ENCODE results near the gene FBH1. TPM values are rescaled to one million over a fixed set of nuclear protein-coding genes. Genes with fewer than 3 reads are reported as not detected.

FBH1 gene
- total RNA-seq, 1 donor from 2014 or later, result 37.7 TPM

GRCh38 chr10:5978230-5978489 lies 88.1 kb downstream of the FBH1 start:
- Histone ChIP-seq H3K9ac (no peak overlapping the region), H3K4me2 (peak overlapping the region; percentile 99), H3K79me2 (ENCODE audit: low read depth) (no peaks in the 10 kb centered on the region), H3K4me1 (peaks cover 3% of the 10 kb centered on the region), H4K20me1 (ENCODE audit: low read depth) (peaks cover 16% of the 10 kb centered on the region), H3K27ac (no peak overlapping the region), H3K36me3 (no peaks in the 10 kb centered on the region), H3F3A (ENCODE audit: low read depth) (peaks cover 8% of the 10 kb centered on the region), H2AFZ (replicated peaks) (no peak overlapping the region), H3K9me3 (ENCODE audit: low read depth) (no peaks in the 10 kb centered on the region), H3K27me3 (peaks cover 84% of the 10 kb centered on the region), H3K4me3 (peak overlapping the region; percentile 62)
- H3K4me1 Mint-ChIP-seq, result peaks cover 13% of the 10 kb centered on the region
- peak overlapping the region; percentile 91 for H3K4me3 Mint-ChIP-seq
- no peak overlapping the region for H3K27ac Mint-ChIP-seq
- peaks cover 2% of the 10 kb centered on the region for H3K9me3 Mint-ChIP-seq
- no peak for DNase-seq (ENCODE audit: low spot score)
- TF ChIP-seq EZH2 (IDR thresholded peaks at IDR 0.05) (no peak), EZH2phosphoT487 (IDR thresholded peaks at IDR 0.05) (no peak), CTCF (IDR thresholded peaks at IDR 0.05) (no peak)
- H3K27me3 Mint-ChIP-seq (ENCODE audit: insufficient read depth, low read depth), result peaks cover 37% of the 10 kb centered on the region
- H3K36me3 Mint-ChIP-seq, result peaks cover 2% of the 10 kb centered on the region

DNA sequence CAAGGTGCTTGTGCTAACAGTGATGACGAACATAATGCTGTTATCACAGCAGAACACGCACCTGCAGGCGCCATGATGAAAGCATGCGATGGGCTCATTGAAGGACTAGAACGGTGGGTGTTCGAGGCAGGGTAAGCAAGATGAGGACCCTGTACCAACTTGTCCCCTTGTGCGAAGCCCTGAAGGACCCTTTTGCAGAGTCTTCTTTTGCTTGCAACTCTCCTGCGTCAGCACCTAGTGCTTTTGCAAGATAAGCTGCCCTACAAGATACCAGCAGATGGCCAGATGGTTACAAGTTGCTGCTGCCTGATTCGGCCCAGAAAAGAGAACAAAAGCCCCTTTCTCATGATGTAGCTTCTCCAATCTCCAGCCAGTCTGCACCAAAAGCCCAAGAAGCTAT lies 91.5 kb downstream of the FBH1 start:
- TF ChIP-seq CTCF (IDR thresholded peaks at IDR 0.05), result no peak
- TF ChIP-seq EZH2 (IDR thresholded peaks at IDR 0.05), result no peak
- TF ChIP-seq EZH2phosphoT487 (IDR thresholded peaks at IDR 0.05), result no peak
- peaks cover 53% of the 10 kb centered on the region for H3K27me3 ChIP-seq

GRCh38 chr10:5983774-5984173 lies 93.7 kb downstream of the FBH1 start:
- DNase-seq (ENCODE audit: low spot score), result no peak
- Mint-ChIP-seq H3K4me3 (no peak overlapping the region), H3K4me1 (no peaks in the 10 kb centered on the region), H3K36me3 (no peaks in the 10 kb centered on the region), H3K27ac (no peak overlapping the region), H3K27me3 (ENCODE audit: insufficient read depth, low read depth) (peaks cover 18% of the 10 kb centered on the region), H3K9me3 (no peaks in the 10 kb centered on the region)
- Histone ChIP-seq H3K27ac (no peak overlapping the region), H3K9ac (no peak overlapping the region), H3F3A (ENCODE audit: low read depth) (no peaks in the 10 kb centered on the region), H3K4me3 (no peak overlapping the region), H3K79me2 (ENCODE audit: low read depth) (no peaks in the 10 kb centered on the region), H3K4me1 (no peaks in the 10 kb centered on the region), H3K36me3 (no peaks in the 10 kb centered on the region), H3K27me3 (peaks cover 30% of the 10 kb centered on the region), H3K9me3 (ENCODE audit: low read depth) (no peaks in the 10 kb centered on the region), H2AFZ (replicated peaks) (no peak overlapping the region), H4K20me1 (ENCODE audit: low read depth) (peaks cover 2% of the 10 kb centered on the region), H3K4me2 (no peak overlapping the region)
- TF ChIP-seq EZH2phosphoT487 (IDR thresholded peaks at IDR 0.05), result no peak
- TF ChIP-seq EZH2 (IDR thresholded peaks at IDR 0.05), result no peak

More for the DNA sequence above, 91.5 kb downstream of the FBH1 start:
- Histone ChIP-seq H3K27ac (no peak overlapping the region), H3K36me3 (no peaks in the 10 kb centered on the region), H3K9ac (no peak overlapping the region), H3K9me3 (ENCODE audit: low read depth) (no peaks in the 10 kb centered on the region), H3K79me2 (ENCODE audit: low read depth) (no peaks in the 10 kb centered on the region), H3K4me1 (peaks cover 3% of the 10 kb centered on the region), H4K20me1 (ENCODE audit: low read depth) (peaks cover 15% of the 10 kb centered on the region), H3K4me3 (no peak overlapping the region), H2AFZ (replicated peaks) (no peak overlapping the region), H3F3A (ENCODE audit: low read depth) (peaks cover 3% of the 10 kb centered on the region), H3K4me2 (no peak overlapping the region)
- no peak for DNase-seq (ENCODE audit: low spot score)
- Mint-ChIP-seq H3K4me1 (peaks cover 5% of the 10 kb centered on the region), H3K27me3 (ENCODE audit: insufficient read depth, low read depth) (peaks cover 27% of the 10 kb centered on the region), H3K9me3 (no peaks in the 10 kb centered on the region), H3K27ac (no peak overlapping the region), H3K36me3 (peaks cover 2% of the 10 kb centered on the region), H3K4me3 (no peak overlapping the region)

- Mint-ChIP-seq H3K27me3 (ENCODE audit: insufficient read depth, low read depth) (peaks cover 12% of the 10 kb centered on the region), H3K36me3 (no peaks in the 10 kb centered on the region), H3K27ac (no peak overlapping the region), H3K4me3 (no peak overlapping the region), H3K9me3 (no peaks in the 10 kb centered on the region), H3K4me1 (no peaks in the 10 kb centered on the region)
- Histone ChIP-seq H3K9ac (no peak overlapping the region), H3K27me3 (peaks cover 18% of the 10 kb centered on the region), H4K20me1 (ENCODE audit: low read depth) (no peaks in the 10 kb centered on the region), H3K4me2 (no peak overlapping the region), H3K36me3 (no peaks in the 10 kb centered on the region), H3K79me2 (ENCODE audit: low read depth) (no peaks in the 10 kb centered on the region), H3K4me3 (no peak overlapping the region), H3F3A (ENCODE audit: low read depth) (no peaks in the 10 kb centered on the region), H3K9me3 (ENCODE audit: low read depth) (no peaks in the 10 kb centered on the region), H3K4me1 (no peaks in the 10 kb centered on the region), H3K27ac (no peak overlapping the region), H2AFZ (replicated peaks) (no peak overlapping the region)
- DNase-seq (ENCODE audit: low spot score), result no peak
- TF ChIP-seq CTCF (IDR thresholded peaks at IDR 0.05) (no peak), EZH2phosphoT487 (IDR thresholded peaks at IDR 0.05) (no peak), EZH2 (IDR thresholded peaks at IDR 0.05) (no peak)
Observed at GRCh38 chr10:5985029-5985428, 95.0 kb downstream of the FBH1 start.

Other genes with a start within 250 kb of the FBH1 start
- 15.0 and 18.1 TPM in 2 replicates for gene ASB13, start 223.6 kb upstream of the FBH1 start, total RNA-seq (ENCODE audit: low replicate concordance)
- gene TASOR2, start 205.4 kb upstream of the FBH1 start, total RNA-seq (ENCODE audit: low replicate concordance), result 32.7 and 39.0 TPM in 2 replicates
- 492 and 592 TPM in 2 replicates for gene GDI2, start 76.8 kb upstream of the FBH1 start, total RNA-seq (ENCODE audit: low replicate concordance)
- 5.9 and 18.1 TPM in 2 replicates for gene ANKRD16, start 350 bp upstream of the FBH1 start, total RNA-seq (ENCODE audit: low replicate concordance)
- not detected in 2 replicates for gene IL15RA, start 87.3 kb downstream of the FBH1 start, total RNA-seq (ENCODE audit: low replicate concordance)
- gene IL2RA, start 172.1 kb downstream of the FBH1 start, total RNA-seq (ENCODE audit: low replicate concordance), result not detected in 2 replicates
- 67.2 and 73.6 TPM in 2 replicates for gene RBM17, start 198.8 kb downstream of the FBH1 start, total RNA-seq (ENCODE audit: low replicate concordance)

Data from neural progenitor cell (in vitro differentiated cells).